ENCODE results near the gene COASY.
"Not testable (repeated sequence)": the region's sequence is repeated elsewhere in the genome, so short reads cannot be mapped to it uniquely, and the experiment has no call there.

Gene COASY

DNA sequence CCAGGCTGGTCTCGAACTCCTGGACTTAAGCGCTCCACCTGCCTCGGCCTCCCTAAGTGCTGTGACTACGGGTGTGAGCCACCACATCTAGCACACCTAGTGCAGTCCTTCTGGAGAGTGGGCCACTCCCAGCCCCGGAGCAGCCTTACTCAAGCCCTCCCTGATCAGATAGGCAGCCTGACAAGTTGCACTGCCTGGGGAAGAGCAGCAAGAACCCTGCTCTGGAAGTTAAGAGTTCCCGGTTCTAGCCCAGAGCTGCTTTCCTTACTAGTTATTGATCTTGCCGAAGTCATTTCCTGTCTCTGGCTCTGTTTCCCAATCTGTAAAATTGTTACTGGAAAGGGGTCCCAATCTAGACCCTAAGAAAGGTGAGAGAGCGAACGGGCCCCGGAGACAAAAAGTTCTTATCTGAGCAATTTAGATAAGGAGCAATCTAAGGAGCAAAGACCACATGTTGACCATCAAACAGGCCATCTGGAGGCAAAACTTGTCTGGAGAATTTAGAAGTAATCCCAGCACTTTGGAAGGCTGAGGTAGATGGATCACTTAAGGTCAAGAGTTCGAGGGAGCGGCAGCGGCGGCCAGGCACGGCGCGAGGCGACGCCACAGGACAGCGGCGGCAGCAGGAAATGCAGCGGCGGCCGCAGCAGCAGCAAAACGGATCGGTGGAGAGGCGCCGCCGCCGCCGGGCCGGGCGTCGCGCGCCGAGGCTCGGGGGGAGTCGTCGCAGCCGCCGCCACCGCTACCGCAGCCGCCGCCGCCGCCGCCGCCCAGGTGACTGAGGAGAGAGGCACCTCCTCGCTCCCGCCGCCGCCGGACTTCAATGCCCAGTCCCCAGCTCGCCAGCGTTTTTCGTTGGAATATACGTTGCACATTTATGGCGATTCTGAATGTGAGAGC lies 30.2 kb upstream of the COASY start:
- DNase-seq: peak; percentile 25 to 58 (median 38)

GRCh38 chr17:42535155-42536047 lies 26.5 kb upstream of the COASY start:
- no peak for DNase-seq

DNA sequence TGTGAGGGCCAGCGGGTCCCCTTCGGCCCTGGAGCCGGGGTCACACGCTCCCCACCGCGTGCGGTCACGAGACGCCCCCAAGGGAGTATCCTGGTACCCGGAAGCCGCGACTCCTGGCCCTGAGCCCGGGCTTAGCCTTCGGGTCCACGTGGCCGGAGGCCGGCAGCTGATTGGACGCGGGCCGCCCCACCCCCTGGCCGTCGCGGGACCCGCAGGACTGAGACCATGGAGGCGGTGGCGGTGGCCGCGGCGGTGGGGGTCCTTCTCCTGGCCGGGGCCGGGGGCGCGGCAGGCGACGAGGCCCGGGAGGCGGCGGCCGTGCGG lies 25.9 kb upstream of the COASY start, which contains the start of gene NAGLU:
Gene NAGLU (plus strand): TSS at position 194 of the 324 bp plus-strand sequence. CDS start 32 bp downstream, at position 226.
- peak; percentile 63 to 86 (median 71) for DNase-seq

- peak; percentile 42 to 77 (median 54) for DNase-seq
These were observed 25.4 kb upstream of the COASY start for GRCh38 chr17:42536372-42537155.

DNA sequence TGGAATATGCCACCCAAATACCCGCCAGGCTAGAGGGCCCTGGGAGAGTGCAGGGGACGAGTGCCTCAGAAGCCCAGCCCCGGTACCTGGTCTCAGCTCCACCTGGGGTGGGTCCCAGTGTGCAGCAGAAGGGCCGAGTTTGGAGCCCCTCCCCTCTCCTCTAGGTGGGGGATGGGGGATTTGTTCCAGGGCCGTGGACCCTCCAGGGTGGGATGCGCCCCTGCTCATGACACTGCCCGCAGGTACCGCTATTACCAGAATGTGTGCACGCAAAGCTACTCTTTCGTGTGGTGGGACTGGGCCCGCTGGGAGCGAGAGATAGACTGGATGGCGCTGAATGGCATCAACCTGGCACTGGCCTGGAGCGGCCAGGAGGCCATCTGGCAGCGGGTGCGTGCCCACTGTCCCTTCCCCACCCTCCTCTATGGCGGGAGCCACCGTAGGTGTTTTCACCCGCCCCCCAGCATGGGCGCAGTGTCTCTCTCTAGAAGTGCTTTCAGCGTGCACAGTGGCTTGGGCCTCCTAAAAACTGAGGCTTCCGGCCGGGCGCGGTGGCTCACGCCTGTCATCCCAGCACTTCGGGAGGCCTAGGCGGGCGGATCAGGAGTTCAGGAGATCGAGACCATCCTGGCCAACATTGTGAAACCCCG lies 24.7 kb upstream of the COASY start:
- DNase-seq: no peak

DNA sequence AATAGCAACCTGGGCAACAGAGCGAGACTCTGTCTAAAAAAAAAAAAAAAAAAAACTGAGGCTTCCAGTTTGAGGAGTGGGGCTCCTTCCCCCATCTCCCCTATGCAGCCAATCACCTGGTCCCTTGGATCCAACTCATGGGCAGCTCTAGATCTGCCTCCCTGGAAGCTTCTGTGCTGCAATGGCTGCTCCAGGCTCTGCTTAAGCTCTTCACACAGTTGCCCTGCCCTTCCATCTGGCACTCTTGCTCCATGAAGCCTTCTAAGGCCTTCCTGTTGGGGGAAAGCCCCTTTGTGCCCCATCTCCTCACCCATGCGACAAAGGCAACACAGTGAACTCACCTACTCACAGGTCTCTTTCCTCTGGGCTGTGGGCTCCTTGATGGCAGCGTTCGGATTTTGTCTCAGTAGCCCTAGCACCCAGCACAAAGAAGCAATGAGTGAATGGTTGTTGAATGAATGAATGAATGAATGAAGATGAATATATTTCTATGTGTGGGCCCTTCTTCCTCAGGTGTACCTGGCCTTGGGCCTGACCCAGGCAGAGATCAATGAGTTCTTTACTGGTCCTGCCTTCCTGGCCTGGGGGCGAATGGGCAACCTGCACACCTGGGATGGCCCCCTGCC lies 24.0 kb upstream of the COASY start:
- no peak for DNase-seq

DNA sequence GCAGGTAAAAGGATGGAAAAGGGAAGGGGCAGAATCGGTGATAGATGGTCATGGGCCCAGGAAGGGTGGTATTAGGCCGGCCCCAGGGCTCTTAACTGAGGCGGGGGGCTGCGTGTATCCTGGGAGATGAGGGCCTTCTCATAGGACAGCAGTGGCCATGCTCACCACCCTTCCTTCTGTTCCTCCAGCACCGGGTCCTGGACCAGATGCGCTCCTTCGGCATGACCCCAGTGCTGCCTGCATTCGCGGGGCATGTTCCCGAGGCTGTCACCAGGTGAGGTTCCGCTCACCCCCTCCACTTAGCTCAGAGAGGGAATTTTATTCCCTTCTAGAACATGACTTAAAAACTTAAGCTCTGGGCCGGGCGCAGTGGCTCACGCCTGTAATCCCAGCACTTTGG lies 23.5 kb upstream of the COASY start:
- no peak for DNase-seq

GRCh38 chr17:42540558-42540957 lies 21.4 kb upstream of the COASY start:
- not testable (repeated sequence) for DNase-seq

- DNase-seq: peak in 1 of 5 experiments; percentile 29
These were observed 20.7 kb upstream of the COASY start for GRCh38 chr17:42541041-42541833.

DNA sequence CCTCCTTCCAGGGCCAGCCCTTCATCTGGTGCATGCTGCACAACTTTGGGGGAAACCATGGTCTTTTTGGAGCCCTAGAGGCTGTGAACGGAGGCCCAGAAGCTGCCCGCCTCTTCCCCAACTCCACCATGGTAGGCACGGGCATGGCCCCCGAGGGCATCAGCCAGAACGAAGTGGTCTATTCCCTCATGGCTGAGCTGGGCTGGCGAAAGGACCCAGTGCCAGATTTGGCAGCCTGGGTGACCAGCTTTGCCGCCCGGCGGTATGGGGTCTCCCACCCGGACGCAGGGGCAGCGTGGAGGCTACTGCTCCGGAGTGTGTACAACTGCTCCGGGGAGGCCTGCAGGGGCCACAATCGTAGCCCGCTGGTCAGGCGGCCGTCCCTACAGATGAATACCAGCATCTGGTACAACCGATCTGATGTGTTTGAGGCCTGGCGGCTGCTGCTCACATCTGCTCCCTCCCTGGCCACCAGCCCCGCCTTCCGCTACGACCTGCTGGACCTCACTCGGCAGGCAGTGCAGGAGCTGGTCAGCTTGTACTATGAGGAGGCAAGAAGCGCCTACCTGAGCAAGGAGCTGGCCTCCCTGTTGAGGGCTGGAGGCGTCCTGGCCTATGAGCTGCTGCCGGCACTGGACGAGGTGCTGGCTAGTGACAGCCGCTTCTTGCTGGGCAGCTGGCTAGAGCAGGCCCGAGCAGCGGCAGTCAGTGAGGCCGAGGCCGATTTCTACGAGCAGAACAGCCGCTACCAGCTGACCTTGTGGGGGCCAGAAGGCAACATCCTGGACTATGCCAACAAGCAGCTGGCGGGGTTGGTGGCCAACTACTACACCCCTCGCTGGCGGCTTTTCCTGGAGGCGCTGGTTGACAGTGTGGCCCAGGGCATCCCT lies 18.5 kb upstream of the COASY start:
- no peak for DNase-seq

DNA sequence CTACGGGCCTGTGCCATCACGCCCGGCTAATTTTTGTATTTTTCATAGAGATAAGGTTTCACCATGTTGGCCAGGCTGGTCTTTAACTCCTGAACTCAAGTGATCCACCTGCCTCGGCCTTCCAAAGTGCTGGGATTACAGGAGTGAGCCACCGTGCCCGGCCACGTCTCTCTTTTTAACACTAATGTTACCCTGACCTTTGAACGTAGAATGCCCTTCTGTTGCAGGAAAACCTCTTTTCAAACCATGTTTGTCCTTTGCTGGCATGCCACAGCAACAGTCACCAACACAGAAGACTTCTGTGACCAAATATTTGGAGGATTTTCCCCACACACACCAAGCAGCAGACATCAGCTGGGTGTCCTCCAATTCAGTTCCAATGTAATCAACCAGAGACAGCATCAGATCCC lies 17.1 kb upstream of the COASY start:
- no peak for DNase-seq

DNA sequence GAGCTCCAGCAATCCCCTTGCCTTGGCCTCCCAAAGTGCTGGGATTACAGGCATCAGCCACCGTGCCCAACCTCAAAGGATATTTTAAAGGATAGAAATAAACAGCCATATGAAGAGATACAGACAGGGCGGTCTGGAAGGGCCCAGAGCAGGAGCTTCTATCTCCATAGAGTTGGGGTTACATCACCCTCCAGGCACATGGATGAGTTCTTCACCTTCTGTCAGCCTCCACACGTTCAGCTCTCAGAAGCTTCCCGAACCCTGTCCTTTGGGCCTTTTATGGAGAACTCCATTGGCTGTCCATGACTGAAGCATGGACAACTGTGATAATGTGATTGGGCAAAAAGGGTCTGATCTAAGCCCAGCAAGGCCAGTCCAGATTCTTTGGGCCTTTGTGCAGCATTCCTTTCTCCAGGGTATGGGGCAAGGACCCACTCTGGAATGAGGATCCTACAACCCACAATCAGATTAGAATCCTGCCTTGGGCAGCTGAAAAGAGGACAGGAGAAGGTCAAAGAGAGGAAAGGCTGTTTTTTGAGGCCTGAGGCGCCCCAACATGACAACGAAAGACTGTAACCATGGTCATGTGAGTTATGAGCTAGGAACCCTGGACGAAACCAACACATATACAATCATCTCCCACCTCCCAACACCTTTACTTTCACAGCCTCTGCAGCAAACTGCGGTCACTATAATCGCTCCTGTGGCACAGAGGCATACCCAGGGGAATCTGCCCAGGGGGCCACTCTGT lies 16.0 kb upstream of the COASY start:
- not testable (repeated sequence) for DNase-seq

- DNase-seq: no peak
These were observed 14.9 kb upstream of the COASY start for GRCh38 chr17:42547001-42547461.

DNA sequence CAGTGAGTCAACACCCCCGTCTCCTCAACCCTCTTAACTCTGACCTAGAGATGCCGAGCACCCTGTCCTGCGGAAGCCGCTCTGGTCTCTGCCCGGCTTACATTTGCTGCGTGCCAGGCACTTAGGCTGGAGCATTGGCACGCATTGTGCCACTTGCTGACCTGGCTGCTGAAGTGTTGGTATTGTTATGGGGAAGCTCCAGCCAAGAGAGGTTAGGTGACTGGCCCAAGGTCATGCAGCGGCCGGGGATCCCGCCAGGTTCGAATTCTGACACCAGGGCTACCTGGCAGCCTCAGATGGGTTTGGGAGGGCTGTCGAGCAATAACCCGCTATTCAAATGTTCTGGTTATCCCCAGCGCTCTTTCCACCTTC lies 14.3 kb upstream of the COASY start:
- DNase-seq: no peak

- peak; percentile 53 to 78 (median 61) for DNase-seq
These were observed 13.7 kb upstream of the COASY start for GRCh38 chr17:42548070-42548837.

DNA sequence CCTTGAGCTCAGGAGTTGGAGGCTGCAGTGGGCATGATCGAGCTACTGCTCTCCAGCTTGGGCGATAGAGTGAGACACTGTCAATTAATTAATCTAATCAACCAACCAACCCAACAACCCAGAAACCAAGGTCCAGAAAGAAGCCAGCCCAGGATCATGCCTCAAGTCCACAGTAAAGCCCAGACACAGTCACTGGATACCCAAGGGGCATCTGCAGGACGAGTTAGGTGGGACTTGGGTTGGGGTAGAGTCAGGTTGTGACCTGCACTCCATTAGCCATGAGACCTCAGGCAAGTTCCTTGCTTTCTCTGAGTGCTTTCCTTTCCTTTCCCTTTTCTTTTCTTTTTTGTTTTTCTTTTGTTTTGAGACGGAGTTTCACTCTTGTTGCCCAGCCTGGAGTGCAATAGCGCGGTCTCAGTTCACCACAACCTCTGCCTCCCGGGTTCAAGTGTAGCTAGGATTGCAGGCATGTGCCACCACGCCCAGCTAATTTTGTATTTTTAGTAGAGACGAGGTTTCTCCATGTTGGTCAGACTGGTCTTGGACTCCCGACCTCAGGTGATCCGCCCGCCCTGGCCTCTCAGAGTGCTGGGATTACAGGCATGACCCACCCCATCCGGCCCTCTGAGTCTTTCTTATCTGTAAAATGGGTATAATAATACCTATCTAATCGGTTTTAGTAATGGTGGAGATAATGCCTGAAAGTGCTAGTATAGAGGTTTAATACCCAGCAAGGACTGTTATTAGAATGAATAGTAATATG lies 12.8 kb upstream of the COASY start:
- no peak for DNase-seq

GRCh38 chr17:42552736-42553135 lies 9.2 kb upstream of the COASY start, which contains the start of gene HSD17B1:
Gene HSD17B1 (plus strand): TSS chr17:42552923. CDS start chr17:42552934, 11 bp downstream.
- not testable (repeated sequence) for DNase-seq

Data from T-helper 2 cell (primary cell).